ENCODE results near the gene ABRACL. TPM values are rescaled to one million over a fixed set of nuclear protein-coding genes. Genes with fewer than 3 reads are reported as not detected.
"Not testable (repeated sequence)": the region's sequence is repeated elsewhere in the genome, so short reads cannot be mapped to it uniquely, and the experiment has no call there.

Gene ABRACL
- total RNA-seq, 2 experiments from 2014 or later, result 69.7 to 73.5 TPM

DNA sequence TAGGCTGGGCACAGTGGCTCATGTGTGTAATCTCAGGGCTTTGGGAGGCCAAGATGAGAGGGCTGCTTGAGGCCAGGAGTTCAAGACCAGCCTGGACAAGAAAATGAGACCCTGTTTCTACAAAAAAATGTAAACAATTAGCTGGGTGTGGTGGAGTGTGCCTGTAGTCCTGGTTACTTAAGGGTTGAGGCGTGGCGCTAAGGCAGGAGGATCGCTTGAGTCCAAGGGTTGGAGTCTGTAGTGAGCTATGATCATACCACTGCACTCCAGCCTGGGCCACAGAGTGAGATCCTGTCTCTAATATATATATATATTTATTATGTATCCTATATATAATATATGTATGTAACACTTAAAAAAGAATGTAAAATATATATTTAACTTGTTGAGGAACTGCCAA lies 7.9 kb upstream of the ABRACL start:
- BruUV-seq (replicated peaks), result no TSS peak
- Histone ChIP-seq H3K4me3 (ENCODE audit: low read depth, low read length, poor library complexity, severe bottlenecking) (no peak overlapping the region), H3K27ac (ENCODE audit: low read depth, low read length, poor library complexity, severe bottlenecking) (no peak overlapping the region), H3K9me3 (ENCODE audit: low read length) (no peaks in the 10 kb centered on the region), H3K79me2 (ENCODE audit: insufficient read depth, low read depth, low read length) (no peaks in the 10 kb centered on the region), H2AFZ (ENCODE audit: low read length) (no peak overlapping the region), H3K4me1 (ENCODE audit: insufficient read depth, low read length, poor library complexity, severe bottlenecking) (peaks cover 28% of the 10 kb centered on the region), H3K4me2 (ENCODE audit: low read length) (no peak overlapping the region), H4K20me1 (ENCODE audit: insufficient read depth, low read length) (no peaks in the 10 kb centered on the region), H3K9me2 (ENCODE audit: insufficient read depth, low read length) (no peaks in the 10 kb centered on the region), H3K36me3 (ENCODE audit: insufficient read depth, low read length) (no peaks in the 10 kb centered on the region)
- TF ChIP-seq CTCF (conservative IDR thresholded peaks at IDR 0.05; ENCODE audit: low read length) (no peak), EZH2phosphoT487 (IDR thresholded peaks at IDR 0.05; ENCODE audit: borderline replicate concordance, low read depth, low read length) (no peak)
- ChIA-PET CTCF (ENCODE audit: unreplicated experiment) (no interaction called here), POLR2A (no interaction called here)
- intact Hi-C loops (cut with micrococcal nuclease; ENCODE audit: unreplicated experiment), result no loop called here
- no peak for DNase-seq (ENCODE audit: low spot score)

DNA sequence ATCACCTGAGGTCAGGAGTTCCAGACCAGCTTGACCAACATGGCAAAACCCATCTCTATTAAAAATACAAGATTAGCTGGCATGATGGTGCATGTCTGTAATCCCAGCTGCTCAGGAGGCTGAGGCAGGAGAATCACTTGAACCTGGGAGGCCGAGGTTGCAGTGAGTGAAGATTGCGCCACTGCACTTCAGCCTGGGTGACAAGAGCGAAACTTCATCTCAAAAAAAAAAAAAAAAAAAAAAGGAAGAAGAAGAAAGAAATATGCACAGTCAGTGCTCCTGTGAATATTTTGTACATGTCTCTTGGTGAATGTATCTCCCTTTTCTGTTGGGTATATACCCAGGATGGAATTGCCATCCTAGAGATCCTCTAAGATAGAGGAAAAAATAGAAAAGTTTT lies 3.1 kb upstream of the ABRACL start:
- DNase-seq (ENCODE audit: low spot score); H3K4me3 ChIP-seq (ENCODE audit: low read depth, low read length, poor library complexity, severe bottlenecking); H3K4me2 ChIP-seq (ENCODE audit: low read length); H4K20me1 ChIP-seq (ENCODE audit: insufficient read depth, low read length); BruUV-seq (replicated peaks); CTCF ChIA-PET (ENCODE audit: unreplicated experiment); H3K79me2 ChIP-seq (ENCODE audit: insufficient read depth, low read depth, low read length); H3K36me3 ChIP-seq (ENCODE audit: insufficient read depth, low read length); H3K27ac ChIP-seq (ENCODE audit: low read depth, low read length, poor library complexity, severe bottlenecking); H2AFZ ChIP-seq (ENCODE audit: low read length); H3K9me2 ChIP-seq (ENCODE audit: insufficient read depth, low read length); H3K9me3 ChIP-seq (ENCODE audit: low read length): not testable (repeated sequence)
- H3K4me1 ChIP-seq (ENCODE audit: insufficient read depth, low read length, poor library complexity, severe bottlenecking), result peaks cover 12% of the 10 kb centered on the region
- POLR2A ChIA-PET, result interaction anchor here (0.7 kb wide), 2 partner anchors 9 to 629 kb away, joined by 3 to 4 read pairs; no protein-coding TSS in a partner anchor
- intact Hi-C loops (cut with micrococcal nuclease; ENCODE audit: unreplicated experiment), result loop anchor here (5.0 kb wide), 2 partner anchors 102 to 137 kb away; no protein-coding TSS in a partner anchor

GRCh38 chr6:139027620-139028182 lies 844 bp upstream of the ABRACL start:
- Histone ChIP-seq H3K36me3 (ENCODE audit: insufficient read depth, low read length) (no peaks in the 10 kb centered on the region), H3K79me2 (ENCODE audit: insufficient read depth, low read depth, low read length) (peaks cover 22% of the 10 kb centered on the region; the same call in 1 of the 2 replicates), H3K4me2 (ENCODE audit: low read length) (peak overlapping the region; percentile 88), H4K20me1 (ENCODE audit: insufficient read depth, low read length) (peaks cover 10% of the 10 kb centered on the region), H3K9me2 (ENCODE audit: insufficient read depth, low read length) (no peaks in the 10 kb centered on the region), H2AFZ (ENCODE audit: low read length) (peak overlapping the region; percentile 49; the same call in 1 of the 2 replicates), H3K9me3 (ENCODE audit: low read length) (no peaks in the 10 kb centered on the region), H3K4me3 (ENCODE audit: low read depth, low read length, poor library complexity, severe bottlenecking) (peak overlapping the region; percentile 74), H3K27ac (ENCODE audit: low read depth, low read length, poor library complexity, severe bottlenecking) (no peak overlapping the region), H3K4me1 (ENCODE audit: insufficient read depth, low read length, poor library complexity, severe bottlenecking) (peaks cover 22% of the 10 kb centered on the region)
- no TSS peak for BruUV-seq (replicated peaks)
- ChIA-PET POLR2A (interaction anchor here (0.6 to 1.0 kb wide), 7 partner anchors 12 to 348 kb away, joined by 3 to 10 read pairs (median 3); no protein-coding TSS in a partner anchor), CTCF (ENCODE audit: unreplicated experiment) (interaction anchor here (0.6 kb wide), 1 partner anchor 492 kb away, joined by 4 read pairs; no protein-coding TSS in a partner anchor)
- intact Hi-C loops (cut with micrococcal nuclease; ENCODE audit: unreplicated experiment), result loop anchor here (1.0 to 5.0 kb wide), 4 partner anchors 100 to 347 kb away; partner anchors contain the start of genes CCDC28A and CITED2
- DNase-seq (ENCODE audit: low spot score), result no peak
- TF ChIP-seq EZH2phosphoT487 (IDR thresholded peaks at IDR 0.05; ENCODE audit: borderline replicate concordance, low read depth, low read length) (no peak), CTCF (conservative IDR thresholded peaks at IDR 0.05; ENCODE audit: low read length) (no peak)

Data from OCI-LY7 (cell line).